GM10847 (cell line): ENCODE results near the gene EFCAB8.

Experiments used
- POLR2A ChIP-seq: IDR thresholded peaks from 2 replicates; pipeline ENCODE4 v1.6.1; 2011; ENCODE audit not compliant: insufficient read length; ENCODE audit errors: extremely low read depth

Gene EFCAB8

DNA sequence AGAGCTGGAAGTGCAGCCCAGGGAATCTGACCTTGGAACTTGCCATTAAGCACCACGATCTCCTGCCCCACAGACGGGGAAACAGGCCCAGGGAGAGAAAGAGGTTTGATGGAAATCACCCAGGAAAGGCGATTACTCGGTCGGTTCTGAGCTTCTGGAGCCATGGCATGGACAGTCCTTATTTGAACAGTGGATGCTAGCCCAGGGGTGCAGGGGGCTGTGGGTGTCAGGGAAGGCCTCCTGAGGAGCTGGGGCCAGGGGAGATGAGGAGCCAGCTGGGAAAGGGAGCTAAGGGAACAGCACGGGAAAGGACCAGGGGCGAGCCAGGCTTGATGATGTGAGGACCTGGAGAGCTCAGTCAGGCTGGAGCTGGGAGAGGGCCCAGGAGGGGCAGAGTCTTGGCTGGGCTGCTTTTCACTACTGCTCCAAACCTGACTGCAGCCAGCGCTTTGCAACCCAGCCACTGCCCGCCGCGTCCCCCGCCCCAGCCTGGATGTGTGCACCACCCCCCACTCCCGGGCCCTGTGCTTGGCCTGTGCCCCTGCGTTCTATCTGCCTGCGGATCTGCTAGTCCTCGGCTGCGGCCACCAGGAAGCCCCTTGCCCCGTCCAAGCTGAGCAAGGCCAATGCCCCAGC, 127.7 kb downstream of the EFCAB8 start:
- TF ChIP-seq POLR2A: no peak

DNA sequence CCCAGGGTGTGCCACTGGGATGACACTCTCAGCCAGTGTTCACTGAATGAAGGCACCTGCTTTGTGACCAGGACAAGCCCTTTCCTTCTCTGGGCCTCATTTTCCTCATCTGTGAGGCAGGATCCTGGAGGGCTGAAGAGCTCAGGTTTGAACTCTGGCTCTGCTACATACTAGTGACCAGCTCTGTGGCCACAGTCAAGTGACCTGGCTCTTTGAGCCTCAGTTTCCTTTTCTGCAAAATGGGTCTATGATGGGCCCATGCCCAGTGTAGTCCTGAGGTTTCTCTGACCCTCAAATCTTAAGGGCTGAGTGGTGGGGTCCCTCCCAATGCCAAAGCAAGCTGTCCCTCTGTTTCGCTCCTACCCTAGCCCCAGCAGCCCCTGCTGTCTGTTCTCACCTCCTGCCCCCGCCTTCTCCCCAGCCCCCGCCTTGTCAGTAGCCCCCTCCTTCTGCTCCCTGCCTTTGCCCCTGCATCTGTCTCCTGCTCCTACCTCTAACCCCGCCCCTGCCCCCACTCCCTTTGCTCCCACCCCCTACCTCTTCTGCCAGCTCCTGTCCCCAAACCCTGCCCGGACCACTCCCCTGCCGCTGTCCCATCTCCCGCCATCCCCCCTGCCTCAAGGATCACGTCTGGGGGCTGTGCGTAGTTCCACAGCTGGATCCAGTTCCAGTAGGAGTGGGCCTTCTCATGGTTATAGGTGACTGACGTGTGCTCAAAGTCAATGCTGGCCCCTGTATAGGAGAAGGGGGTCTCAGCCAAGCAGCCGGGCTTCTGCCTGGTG, 128.5 kb downstream of the EFCAB8 start:
- no peak for TF ChIP-seq POLR2A

DNA sequence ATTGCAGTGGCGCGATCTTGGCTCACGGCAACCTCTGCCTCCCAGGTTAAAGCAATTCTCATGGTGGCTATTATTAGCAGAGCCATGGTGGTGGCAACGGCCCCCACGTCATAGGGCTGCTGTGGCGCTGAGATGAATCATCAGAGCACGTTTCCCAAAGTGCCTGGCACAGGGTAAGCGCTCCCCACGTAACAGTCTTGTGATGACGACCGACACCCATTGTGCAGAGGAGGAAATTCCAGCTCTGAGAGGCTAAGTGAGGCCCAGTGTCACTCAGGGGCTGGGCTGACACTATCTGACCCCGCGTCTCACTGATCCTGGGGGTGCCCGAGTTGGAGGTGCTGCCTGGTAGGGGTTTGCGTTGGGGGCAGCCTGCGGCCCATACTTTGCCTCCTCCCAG, 129.3 kb downstream of the EFCAB8 start:
- no peak for TF ChIP-seq POLR2A

DNA sequence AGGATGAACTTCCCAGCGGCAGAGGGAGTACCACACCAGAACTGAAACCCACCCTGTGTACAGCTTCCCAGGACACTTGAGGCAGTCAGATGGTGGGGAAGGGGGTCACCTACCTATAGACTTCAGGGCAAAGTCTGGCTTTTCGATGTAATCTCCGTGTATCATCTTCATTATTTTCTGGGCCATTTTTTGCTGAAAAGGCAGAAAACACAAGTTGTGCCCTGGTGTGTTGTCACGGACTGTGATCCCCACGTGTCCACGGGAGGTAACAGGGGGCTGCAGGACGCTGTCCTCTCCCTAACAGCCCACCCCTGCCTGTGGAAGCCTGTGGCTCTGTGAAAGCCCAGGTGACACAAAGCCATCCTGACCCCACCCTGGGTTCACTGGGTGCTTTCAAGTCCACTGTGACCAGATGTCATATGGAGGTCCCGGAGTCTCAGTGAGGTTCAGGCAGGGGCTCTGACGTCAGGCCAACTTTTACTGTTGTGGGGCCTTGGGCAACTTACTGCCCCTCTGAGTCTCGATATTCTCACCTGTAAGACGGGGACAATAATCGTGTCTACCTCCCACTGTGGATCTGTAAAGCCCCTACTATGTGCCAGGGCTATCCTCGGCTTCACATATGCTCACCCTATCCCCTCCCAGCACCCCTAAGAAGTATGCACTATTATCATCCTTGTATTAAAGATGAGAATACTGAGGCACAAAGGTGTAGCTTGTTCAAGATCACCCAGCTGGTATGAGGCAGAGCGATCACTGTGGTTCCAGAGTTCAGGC, 131.0 kb downstream of the EFCAB8 start:
- TF ChIP-seq POLR2A: no peak

DNA sequence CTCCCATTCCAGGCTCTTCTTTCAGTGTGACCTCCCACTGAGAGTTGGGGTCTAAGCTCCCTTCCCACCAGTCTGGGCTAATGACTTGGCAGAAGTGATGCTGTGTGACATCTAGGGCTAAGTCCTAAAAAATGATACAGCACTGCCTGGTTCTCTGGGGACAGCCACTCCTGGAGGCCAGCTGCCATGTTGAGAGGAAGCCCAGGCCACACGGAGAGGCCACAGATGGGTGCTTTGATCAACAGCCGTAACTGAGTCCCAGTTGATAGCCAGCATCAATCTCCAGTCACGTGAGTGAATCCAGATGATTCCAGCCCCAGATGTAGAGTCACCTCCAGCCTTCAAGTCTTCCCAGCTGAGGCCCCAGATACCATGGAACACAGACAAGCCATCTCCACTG, 131.7 kb downstream of the EFCAB8 start:
- TF ChIP-seq POLR2A: no peak

DNA sequence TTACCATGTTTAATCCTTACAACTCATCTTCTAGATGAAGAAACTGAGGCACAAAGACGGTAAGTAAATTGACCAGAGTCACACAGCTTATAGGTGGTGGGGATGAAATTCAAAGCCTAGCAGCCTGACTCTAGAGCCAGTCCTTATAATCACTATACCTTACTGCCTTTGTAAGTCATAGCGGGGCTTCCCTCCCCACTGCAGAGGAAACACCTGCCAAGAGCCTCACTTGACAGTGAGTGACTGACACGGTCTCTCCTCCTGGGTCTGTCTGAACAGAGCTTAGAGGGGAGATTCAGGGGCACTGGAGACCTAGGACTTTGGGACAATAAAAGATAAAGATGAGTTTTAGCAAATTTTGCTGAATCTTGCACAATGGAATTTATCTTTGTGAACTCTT, 132.7 kb downstream of the EFCAB8 start:
- no peak for TF ChIP-seq POLR2A

DNA sequence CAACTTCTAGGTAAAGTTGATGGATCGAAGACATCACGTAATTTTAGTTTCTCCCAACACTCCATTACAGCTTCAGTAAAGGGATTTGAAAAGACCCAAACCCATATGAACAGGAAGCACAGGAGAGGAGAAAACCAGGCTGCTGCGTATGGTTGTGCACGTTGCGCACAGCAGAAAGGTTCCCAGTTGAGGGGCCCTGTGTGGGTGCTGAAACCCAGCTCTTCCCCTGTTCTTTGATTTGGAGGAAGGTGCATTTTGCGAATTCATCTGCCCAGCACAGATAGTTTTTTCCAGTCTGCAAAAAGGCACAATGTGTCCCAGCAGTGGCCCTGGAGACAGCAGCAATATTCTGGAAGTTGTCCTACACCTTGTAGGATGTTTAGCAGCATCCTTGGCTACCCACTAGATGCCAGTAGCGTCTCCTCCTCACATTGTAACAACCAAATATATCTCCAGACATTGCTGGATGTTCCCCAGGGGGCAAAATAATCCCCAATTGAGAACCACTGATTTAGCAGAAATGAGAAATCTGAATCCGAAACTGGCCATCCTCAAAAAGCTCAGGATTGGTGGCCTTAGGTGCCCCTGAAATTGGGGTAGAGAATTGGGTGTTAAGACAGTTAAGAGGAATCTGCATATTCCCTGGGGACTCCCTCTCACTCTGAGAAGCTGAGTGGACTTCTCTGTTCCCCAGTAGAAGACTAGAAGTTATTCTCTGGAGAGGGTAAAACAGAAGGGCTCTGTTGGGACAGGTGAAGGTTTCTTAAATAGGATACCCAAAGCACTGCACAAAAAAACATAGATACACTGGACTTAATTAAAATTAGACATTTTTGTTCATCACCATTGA, 133.3 kb downstream of the EFCAB8 start:
- TF ChIP-seq POLR2A: no peak

DNA sequence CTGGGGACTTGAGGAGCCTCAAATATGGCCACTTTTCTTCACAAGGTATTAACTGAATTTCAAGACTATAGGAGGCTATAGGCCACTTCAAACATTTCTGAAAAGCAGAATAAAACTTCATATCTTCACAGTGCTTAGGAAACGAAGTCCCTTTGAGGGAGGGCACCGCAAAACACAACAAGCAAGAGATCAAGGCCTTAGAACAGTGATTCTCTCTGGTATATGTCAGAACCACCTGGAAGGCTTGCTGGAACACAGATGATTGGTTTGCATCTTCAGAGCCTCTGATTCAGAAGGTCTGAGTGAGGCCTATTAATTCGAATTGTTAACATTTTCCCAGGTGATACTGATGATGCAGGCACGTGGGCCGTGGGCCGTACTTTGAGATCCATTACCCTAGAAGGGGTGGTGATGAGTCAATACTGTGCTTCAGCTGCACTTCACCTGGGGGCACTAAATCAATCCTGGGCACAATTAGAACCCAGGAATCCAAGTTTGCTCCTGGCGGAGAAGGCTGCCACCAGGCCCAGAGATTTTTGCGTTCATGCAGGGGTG, 134.8 kb downstream of the EFCAB8 start:
- no peak for TF ChIP-seq POLR2A

DNA sequence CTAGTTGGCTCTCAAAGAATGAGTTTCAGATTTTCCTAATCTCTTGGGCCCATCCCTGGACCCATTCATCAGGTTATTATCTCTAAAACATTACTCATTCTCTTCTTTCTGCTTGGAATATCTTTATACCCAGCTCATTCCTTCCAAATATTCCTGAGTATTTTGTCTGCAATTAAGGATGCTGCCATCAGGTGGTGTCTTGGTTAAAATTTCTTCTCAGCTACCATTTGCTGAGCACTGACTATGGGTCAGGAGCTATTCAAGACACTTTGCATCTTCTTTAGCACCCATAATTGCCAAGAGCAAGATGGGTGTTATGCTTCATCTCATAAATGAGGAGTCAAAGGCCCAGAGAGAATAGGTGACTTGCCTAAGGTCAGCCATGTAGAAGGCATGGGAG, 137.1 kb downstream of the EFCAB8 start:
- TF ChIP-seq POLR2A: no peak

DNA sequence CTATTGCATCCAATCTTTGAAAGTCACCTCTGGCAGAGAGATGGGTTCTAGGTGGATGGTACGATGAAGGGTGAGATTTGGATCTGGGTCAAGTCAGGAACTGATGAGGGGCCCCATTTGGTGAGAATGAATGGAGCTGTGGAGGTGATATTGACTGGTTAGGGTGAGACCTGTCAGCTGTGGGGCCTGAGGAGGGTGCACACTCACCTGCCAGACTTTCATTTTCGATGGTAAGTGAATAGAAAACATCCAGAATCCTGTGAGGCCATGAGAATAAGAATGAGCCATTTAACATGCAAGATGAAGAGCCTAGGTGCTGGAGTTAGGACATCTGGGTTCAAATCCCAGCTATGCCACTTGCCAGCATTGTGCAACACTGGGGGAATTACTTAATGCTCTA, 138.7 kb downstream of the EFCAB8 start:
- no peak for TF ChIP-seq POLR2A

DNA sequence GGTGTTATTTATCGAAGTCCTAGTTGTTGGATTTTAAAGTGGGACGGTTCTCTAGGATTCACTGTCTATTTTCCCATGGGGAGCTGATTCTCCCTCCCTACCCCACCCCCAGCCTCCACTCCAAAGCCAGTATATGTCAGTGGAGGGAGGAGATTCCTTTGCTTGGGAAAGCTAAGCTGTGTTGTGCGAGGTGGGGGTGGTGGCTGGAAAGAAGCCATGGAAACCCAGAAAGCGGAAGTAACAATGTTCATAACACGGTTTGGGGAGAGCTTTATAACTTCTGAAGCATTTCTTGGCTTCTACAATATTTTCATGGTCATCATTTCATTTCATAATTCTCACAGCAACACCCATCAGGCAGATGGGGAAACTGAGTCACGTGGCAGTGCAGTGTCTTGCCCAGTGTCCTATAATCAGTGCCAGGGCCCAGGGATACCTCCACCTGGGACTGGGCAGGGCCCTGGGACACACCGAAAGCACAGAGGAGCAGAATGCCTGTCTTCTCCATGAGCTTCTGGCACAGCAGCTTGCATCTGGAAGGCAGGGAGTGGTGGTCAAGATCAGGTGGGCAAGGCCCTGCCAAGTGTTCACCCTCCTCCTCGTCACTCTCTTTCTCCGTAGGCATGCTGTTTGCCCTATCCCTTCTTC, 141.0 kb downstream of the EFCAB8 start:
- no peak for TF ChIP-seq POLR2A

DNA sequence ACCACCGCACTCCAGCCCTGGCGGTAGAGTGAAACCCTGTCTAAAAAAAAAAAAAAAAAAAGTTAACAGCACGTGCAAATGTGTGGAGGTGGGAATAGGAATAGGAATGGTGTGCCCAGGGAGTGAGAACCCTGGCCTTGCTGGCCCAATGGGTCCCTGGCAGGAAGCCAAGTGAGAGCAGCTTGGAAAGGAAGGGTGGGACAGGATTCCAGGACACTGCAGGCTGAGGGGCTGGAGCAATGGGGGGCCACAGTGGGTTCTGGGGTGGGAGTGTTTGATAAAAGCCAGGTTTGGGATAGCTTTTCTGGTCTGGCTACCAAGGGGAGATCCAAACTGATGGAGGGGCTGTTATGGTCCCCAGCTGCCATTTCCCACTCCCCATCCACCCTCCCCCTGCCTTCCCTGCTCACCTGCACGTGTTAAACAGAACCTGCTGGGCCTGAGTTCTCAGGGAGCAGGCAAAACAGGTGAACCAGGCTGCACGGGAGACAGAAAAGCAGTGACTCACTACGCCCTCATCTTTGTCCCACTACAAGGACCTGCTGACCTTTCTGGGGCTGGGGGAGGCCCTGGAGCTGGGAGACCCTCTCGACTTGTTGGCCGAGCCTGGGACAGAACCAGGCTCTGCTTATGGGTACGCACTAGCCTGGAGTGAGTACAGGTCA, 142.2 kb downstream of the EFCAB8 start:
- no peak for TF ChIP-seq POLR2A

DNA sequence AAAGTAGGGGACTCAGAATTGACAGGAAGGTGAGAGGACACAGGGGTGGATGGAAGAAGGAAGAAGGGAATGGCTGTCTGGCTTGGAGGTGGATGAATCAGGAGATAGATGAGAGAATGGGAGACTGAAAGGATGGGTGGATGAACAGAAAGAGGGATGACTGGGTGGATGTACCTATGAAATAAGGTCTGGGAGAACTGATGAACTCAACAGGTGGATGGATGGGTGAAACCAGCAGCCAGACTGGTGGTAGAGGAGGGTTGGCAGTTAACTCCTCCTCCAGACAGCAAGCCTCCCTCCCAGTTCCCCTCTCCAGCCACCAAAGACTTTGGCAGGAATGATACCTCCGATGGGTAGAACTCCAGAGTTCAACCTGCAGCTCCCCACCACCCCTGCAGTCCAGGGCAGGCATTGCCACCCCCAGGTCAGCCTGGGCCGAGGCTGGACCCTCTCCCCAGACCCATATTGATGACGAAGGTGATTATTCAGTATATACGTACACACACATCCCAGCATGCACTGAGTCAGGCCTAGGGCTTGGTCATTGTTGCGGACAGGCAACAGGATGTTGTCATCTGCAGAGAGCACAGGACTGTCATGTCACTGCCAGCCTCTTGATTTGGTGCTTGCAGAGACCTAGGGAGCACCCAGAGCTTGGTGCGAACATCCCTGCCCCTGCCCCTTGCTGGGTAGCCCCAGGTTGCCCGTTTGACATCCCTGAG, 143.5 kb downstream of the EFCAB8 start:
- TF ChIP-seq POLR2A: no peak
